HG03558 (cell line): Measurements from ENCODE around the gene TLR9.

Experiments used
- ATAC-seq: cut with Tn5 transposase; IDR thresholded peaks from one replicate; pipeline ENCODE4 v1.9.1; 2021; ENCODE audit warnings: moderate number of reproducible peaks; ENCODE audit not compliant: unreplicated experiment; ENCODE audit errors: extremely low read depth

The TLR9 gene

DNA sequence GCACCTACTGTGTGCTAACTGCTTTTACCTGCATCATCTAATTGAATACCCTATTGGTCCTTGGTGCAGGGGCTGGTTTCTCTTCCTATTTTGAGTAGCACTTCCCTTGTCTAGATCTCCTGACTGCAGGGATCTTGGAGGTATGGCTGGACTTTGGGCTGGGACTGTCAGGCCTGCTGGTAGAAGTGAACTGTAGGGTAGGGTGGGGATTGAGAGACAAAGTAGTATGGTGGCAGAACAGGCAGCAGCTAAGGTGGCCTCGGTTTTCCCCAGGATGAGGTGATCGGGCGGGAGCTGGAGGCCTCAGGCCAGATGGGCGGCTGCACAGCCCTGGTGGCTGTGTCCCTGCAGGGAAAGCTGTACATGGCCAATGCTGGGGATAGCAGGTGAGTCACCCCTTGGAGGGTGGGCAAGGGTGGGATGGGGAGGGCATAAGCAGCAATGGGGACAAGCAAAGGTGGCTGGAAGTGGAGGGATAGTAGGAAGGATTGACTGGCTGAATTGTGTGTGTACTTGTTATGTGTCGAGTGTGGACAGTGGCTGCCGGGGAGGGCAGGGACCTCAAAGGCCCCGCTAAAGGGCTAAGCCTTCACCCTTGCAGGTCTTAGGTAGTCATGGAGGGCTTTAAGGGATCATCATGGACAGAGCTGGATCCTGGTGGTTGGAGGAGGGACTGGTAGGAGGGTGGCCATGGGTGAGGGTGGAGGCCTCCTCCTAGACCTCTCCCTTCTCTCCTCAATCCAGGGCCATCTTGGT lies 22.1 kb upstream of the TLR9 start:
- ATAC-seq, result no peak

DNA sequence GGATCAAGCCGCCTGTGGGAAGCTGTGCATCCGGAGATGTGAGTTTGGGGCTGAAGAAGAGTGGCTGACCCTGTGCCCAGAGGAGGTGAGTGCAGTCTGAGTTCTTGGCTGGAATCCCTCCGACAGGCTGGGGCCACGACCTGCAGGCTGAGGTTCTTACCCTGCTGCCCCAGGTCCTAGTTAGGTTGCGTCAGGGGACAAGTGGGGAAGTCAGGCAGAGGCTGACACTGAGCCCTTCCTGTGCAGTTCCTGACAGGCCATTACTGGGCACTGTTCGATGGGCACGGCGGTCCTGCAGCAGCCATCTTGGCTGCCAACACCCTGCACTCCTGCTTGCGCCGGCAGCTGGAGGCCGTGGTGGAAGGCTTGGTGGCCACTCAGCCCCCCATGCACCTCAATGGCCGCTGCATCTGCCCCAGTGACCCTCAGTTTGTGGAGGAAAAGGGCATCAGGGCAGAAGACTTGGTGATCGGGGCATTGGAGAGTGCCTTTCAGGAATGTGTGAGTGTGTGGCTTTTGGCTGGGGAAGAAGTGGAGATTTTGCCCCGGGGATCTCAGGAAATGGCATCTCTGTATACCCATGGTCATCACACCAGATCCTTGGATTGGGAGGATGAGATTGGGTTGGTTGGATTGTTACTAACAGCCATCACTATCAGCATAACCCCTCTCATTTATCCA lies 21.4 kb upstream of the TLR9 start:
- no peak for ATAC-seq

DNA sequence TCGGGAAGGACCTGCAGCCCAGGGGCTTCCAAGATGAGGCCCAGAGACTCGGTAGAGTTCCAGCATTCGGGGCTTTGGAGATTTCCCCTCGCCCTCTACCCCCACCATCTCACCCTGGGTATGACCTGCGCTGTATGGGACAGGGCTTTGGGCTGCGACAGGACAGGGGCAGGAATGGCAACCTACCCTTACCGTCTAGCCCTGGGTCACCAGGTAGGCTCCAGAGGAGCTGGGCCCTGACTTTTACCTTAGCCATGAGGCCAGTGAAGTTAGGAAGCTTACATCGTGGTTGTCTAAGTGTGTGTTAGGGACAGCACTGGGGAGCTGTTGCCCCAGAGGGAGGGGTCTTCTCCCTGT lies 20.8 kb upstream of the TLR9 start:
- ATAC-seq, result no peak

DNA sequence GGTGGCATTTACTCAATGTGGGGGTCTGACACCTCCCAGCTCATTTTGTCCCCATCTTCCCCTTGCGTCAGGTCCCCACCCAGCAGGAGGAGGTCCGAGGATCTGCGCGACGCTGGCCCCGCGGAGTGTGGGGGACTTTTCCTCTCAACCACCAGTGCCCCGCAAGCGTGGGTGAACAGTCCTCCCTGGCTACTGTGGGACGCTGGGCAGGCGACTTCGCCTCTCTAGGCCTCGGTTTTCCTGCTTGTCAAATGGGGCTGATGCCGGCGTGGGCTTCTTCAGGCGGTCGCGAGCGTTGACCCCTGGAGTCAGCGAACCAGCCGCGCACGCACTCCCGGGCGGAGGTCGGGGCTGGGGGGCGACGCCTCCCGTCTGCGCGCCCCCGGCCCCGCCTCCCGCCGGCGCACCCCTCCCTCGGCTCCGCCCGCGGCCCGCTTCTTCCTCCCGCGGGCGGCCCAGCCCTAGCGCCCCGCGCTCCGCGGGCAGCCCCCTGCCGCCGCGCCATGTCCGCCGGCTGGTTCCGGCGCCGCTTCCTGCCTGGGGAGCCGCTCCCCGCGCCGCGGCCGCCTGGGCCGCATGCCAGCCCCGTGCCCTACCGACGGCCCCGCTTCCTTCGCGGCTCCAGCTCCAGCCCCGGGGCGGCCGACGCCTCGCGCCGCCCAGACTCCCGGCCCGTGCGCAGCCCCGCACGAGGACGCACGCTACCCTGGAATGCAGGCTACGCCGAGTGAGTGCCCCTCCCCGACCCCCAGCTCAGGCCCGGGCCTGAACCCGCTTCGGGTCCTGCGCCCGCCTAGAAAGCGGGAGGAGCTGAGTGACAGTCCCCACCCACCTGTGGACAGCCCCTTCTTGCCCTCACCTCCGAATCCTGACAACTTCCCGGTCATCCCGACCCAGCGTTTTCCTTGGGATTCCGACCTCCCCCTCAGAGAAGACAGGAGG lies 20.1 kb upstream of the TLR9 start, which contains the start of gene PPM1M:
Gene PPM1M, plus strand, starts transcription at position 438 of the 942 bp plus-strand sequence. Its CDS starts 66 bp downstream, at position 504.
- no peak for ATAC-seq

DNA sequence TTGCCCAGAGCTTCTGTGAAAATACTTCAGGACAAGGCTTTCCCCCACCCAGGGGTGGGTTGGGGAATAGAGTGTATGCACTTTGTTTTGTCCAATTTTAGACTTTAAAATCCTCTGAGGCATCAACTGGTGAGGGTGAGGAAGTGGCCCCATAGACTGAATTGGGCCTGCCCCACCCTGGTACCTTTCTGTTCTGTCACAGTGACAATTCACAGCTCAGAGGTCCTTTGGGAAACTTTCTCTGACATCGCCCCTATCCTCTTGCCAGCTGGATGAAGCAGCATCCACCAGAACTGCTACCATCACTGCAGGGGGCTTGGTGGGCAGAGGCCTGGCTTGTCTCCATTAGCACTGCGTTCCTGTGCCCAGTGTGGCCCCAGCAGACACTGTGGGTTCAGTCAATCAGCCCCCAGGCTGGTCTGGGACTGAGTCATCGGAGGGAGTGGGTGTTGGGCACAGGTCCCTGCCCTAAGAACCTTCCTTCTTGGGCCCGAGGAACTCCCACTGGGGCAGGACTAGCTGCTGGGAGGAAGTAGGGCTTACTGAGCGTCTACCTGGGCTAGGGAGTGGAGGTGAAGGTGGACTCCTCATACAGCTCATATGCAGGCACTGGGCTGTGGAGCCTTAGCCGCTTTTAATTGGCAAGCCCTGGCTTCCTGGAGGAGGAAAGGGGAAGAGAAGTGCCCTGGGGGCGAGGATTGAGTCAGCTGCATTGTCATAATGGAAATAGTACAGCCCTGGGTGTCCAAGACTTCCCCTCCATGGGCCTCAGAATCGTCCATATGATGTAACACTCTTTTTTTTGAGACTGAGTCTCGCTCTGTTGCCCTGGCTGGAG lies 18.6 kb upstream of the TLR9 start:
- no peak for ATAC-seq

DNA sequence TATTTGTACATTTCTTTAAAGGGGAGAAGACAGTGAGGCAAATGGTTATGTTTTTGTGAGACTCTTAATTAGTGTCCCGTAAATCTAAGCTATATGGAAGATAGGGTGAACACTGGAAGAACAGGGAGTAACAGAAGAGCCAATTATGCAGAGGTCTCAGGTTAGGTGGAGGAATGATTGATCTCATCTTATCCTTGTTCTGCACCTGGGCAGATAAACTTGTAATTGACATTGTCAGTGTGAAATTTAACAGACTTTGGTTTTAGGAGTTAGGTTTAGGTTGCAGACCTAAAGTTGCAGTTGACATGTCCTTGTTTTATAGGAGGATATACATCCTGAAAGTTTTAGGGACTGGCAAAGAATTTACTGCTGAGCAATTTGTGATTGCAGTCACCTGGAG lies 16.6 kb upstream of the TLR9 start:
- ATAC-seq, result no peak

DNA sequence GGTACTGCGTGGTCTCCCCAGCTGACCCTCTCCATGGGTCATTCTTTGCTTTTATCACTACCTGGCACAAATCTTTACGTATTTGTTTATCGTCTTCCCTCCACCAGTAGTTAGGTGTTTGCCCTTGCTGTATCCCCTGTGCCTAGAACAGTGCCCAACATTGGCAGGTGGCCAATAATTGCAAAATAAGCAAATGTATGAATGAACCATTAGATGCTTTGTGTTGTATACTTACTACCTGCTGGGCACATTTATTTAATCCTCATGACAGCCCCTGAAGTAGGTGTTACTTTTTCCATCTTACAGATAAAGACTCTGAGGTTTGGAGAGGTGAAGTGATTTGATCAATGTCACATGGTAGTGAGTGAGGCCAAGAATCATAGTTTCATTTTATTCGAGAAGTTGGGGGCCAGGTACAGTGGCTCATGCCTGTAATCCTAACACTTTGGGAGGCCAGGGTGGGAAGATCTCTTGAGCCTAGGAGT lies 15.5 kb upstream of the TLR9 start:
- no peak for ATAC-seq

DNA sequence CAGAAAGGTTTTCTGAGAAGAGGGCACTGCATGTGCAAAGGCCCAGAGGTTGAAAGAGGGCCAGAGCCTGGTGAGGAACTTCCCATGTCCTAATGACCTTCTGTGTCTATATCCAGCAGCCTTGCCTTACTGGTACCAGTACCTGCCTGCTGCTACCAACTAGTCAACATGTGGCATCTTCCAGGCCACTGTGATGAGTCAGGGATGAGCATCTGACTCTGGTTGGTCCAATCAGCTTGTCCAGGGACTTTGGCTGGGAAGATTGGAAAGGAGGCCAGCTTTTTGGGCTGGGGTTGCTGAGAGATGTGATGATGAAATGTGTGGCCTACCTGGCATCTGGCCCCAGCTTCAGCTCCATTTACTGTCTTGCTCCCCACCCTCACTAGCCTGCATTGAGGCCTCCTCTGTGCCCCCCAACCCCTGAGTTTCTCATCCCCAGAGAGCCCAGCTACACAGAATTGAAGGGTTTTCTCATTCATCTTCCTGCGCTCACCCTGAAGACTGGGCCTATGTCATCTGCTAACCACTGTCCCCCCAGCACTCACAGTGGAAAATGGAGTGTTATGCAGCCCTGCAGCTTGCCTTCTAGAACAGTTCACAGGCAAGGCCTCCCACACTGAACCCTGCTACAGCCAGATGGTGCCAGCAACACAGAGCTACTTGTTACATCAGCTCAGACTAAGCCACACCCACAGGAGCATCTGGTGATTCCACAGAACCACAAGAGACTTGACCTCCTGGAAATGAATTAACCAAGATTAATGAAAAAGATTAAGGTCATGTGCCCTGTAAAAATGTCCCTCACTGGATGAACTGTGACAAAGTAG lies 14.8 kb upstream of the TLR9 start:
- no peak for ATAC-seq

DNA sequence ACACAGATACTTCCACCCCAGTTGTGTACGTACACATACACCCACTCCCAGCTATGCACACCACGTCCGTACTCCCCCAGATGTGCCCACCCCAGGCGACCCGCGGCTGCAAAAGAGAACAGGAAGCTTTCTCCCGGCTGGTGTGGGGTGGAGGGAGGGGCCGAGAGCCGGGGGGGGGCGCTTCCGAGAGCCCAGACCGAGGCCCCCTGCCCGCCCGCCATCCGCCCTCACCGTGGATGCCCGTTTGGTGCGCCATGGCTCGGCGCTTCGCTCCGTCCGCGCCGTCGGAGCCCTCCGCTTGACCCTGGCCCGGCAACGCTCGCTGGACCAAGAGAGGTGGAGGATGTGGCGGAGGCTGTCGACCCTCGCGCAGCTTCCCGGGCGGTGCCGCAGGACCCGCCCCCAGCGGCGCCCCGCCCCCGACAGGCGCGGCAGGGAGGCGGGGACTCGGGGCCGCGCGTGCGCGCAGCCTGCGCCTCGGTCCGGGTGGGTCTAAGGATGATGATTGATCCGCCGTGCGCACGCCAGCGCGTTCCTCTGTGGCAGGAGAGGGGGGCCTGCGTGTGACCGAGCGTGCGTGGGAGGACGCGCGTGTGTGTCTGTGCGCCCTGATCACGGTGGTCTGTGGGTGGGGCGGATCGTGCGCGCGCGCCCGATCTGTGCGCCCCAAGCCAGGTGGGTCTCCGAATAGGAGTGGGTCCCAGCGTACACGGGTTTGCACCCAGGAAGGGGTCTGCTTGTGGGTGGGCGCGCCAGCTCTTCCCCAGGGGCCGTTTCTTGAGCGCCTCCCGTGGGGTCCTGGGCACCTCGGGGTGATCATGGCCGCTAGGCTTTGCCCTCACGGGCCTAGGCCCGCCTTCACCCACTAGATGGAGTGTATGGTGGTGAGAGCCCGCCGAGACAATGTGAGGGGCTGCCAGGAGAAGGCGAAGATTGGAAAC lies 13.6 kb upstream of the TLR9 start, which contains the start of gene TWF2:
Gene TWF2, minus strand, starts transcription at position 398 of the 941 bp plus-strand sequence. Its CDS starts 142 bp downstream, at position 256.
- ATAC-seq, result no peak

DNA sequence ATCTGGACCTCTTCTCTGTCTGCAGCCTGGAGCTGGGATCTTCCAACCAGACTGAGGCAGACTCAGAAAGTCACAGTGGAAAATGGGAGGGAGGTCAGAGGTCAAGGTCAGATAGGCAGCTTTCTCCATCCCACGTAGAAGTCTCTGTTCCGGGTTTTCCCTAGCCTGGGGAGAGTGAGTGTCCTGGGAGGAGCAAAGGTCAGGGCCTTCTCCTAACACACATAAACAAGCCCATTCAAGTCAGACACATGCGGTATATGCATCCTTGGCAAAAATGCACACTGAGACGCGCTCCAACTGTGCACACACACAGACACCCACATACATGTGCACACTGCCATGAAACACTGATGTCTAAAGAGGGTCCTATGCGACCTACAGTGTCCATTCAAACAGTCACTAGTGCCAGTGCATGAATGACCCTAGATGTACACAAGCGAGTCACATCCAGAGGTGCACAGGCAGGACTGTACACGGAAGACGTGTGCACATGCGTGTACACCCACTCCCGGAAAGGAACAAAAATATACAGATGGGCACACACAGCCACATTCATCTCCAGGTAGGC lies 12.8 kb upstream of the TLR9 start:
- no peak for ATAC-seq

DNA sequence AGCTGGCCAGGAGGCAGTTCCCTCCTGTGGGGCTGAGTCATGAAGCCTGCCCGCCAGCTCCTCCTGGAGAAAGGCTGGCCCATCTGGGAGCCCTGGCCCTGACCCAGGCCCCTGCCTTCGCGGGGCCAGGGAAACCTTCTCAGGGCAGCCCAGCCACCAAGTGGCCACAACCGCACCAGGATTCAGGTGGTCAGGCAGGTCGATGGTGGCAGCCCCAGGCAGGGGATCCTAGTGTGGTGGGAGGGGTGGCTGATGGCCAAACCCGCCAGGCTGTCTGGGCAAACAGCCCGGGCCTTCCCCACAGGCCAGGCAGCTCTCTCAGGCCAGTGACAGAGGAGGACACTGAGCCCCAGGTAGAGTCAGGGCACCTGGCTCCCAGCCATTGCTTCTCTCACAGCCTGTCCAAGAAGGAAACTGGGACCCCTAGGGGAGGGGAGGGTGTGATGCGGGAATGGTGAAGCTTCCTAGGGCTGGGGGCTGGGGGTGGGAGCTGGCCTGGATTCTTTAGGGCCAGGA lies 12.3 kb upstream of the TLR9 start:
- ATAC-seq, result no peak

DNA sequence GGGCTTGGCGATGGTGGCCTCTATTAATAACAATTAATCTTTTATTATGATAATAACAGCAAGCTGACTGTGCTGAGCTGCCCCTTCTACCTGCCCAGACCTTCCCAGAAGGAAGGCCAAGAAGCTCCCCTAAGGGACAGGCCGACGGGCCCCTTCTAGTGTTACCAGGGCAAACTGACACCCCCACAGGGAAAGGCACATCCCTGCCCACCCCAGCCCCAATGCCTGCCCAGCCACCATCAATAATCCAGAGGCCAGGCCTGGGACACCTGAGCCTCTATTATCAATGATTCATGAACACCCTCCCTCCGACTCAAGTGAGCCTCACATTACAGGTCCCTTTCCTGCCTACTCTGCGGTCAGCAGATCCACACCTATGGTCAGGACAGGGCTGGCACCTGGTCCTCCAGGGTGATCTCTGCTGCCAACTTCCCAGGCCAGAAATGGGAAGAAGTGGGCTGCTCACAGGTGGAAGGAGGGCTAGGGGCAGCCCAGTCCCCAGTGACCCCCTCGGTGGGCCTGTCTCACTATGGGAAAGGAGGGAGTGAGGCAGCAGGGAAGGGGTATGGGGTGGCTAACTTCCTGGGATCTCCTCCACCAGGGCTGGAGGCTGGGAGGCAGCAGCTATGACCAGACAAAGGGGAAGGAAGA lies 11.7 kb upstream of the TLR9 start:
- no peak for ATAC-seq

DNA sequence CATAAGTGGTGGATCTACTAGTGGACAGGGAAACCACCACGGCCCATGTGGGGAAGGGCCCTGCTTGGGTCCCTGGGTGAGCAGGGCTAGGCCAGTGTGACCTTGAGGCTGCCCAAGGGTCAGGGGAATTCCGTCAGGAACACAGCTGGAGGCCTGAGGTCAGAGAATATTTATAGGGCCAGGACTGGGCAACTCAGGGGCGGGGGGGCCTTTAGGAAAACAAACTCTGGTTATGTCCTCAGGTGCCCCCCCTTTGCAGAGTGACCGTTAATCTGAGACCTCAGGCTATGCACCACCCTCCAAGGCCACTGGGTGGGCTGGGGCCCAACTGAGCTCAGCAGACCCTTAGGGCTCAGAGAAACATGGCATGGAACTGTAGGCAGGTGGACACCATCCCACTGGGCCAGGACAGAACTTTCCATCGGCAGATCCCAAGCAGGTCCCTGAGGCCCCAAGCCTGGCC lies 11.0 kb upstream of the TLR9 start:
- ATAC-seq, result no peak

DNA sequence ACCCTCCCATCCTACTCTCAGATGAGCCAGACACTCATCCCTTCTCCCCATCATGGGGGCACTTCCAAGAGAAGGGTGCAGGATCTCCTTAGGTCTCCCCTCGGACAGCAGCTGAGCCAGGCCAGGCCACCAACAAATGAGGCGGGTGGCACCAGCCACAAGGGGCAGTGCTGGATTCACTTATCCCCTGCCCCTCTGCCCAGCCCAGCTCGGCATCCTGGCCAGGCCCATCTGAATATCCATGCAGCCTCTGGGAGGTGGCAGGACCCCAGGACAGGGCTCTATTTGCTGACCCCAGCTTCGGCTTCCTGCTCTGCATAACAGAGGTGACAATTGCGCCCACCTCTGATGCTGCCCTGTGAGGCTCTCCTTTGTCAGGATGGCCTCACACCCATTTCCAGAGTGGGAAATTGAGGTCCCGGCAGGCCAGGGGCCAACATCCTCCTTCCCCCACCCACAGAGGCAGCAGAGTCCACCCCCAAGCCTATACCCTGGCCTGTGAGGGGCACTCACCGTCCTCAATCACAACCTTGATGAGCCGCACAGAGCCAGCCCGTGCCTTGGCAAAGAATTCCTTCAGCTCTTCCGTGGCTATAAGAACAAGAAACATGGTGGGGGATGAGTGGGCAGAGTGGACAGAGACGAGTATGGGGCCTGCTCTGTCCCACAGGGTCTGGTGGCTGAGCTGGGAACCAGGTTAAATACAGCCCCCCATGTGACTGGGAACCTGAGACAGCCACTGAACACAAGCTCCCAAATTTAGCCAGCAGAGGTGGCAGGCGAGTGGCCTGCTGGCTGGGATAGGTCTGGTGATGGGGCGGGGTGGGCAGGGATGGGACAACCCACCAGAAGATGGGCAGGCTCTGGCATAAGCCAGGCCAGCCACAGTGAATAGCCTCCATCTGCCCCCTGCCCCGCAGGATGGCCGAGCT lies 9.3 kb upstream of the TLR9 start:
- no peak for ATAC-seq

DNA sequence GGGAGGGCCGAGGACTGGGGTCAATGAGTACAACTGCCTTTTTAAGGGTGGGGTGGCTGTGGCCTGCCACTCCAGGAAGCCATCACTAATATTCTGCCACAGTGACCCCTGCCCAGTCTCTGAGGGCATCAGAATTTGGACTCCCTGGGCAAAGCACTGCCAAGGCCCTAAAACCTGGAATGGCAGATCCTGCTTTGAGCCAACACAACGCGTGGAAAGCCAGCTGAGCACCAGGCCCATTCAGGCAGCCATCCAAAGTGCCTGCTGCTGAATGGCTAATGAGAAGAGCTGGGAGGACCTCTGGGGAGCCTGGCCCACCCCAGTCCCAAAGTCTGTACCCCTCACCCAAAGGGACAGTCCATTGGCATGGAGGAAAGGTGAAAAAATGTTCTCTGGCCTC lies 8.5 kb upstream of the TLR9 start:
- no peak for ATAC-seq
